Tibial artery (tissue), 4 donors: ENCODE measurements around the gene NARF.
A peak's percentile ranks its signal among the peaks of the same experiment; 100 is the strongest.

ENCODE experiments used
- DNase-seq, 2 donors: peaks; one replicate each; pipeline ENCODE4 v3.0.0-alpha.2; 2019
- H3K27ac ChIP-seq, 2 donors: fragments of 200-600 bp; sonication (generic) in 1 of 2; 1 replicate in 1 of 2; 2 replicates in 1 of 2; pipeline ENCODE4 v1.5.1; 2018 to 2019; ENCODE audit warnings: mild to moderate bottlenecking in 1 of 2
- H3K27me3 ChIP-seq, 2 donors: fragments of 200-600 bp; sonication (generic) in 1 of 2; one replicate each; pipeline versions ENCODE4 v1.5.1 to v1.6.0; 2016 to 2019
- H3K36me3 ChIP-seq, 3 donors: fragments of 200-600 bp; sonication (generic) in 2 of 3; one replicate each; pipeline ENCODE4 v1.5.1; 2016 to 2019; ENCODE audit warnings: mild to moderate bottlenecking in 2 of 3
- H3K4me1 ChIP-seq, 4 donors: fragments of 200-600 bp; sonication (generic) in 2 of 4; 1 replicate in 3 of 4; 2 replicates in 1 of 4; pipeline ENCODE4 v1.5.1; 2016 to 2019
- H3K4me3 ChIP-seq, 2 donors: fragments of 200-600 bp; sonication (generic) in 1 of 2; 1 replicate in 1 of 2; 2 replicates in 1 of 2; pipeline ENCODE4 v1.5.1; 2018 to 2019; ENCODE audit warnings: mild to moderate bottlenecking in 2 of 2
- H3K9me3 ChIP-seq, 3 donors: fragments of 200-600 bp; sonication (generic) in 1 of 3; one replicate each; pipeline ENCODE4 v1.5.1; 2016 to 2019
- intact Hi-C: fragments of 100-400 bp; cut with DNase I; formaldehyde crosslinking; loops from one replicate; pipeline ENCODE4 v1.15.0; 2023; ENCODE audit warnings: low total_unique reads
- TF ChIP-seq, protein P1 (sequence below), 2 experiments: fragments of 200-600 bp in 1 of 2; fragments of 450-650 bp in 1 of 2; IDR thresholded peaks; one replicate each; pipeline ENCODE4 v1.5.1; 2017 to 2019; ENCODE audit warnings: antibody characterized with exemption in 2 of 2, mild to moderate bottlenecking in 1 of 2, moderate library complexity in 1 of 2

The NARF gene

GRCh38 chr17:82416771-82417170 lies 41.8 kb upstream of the NARF start:
- Histone ChIP-seq H3K27ac (no peak overlapping the region), H3K36me3 (peaks cover 0 to 28% (median 5%) of the 10 kb centered on the region in 3 donors), H3K4me3 (no peak overlapping the region), H3K27me3 (no peaks in the 10 kb centered on the region), H3K9me3 (no peaks in the 10 kb centered on the region), H3K4me1 (peaks cover 0 to 24% (median 15%) of the 10 kb centered on the region in 4 donors)
- TF ChIP-seq, protein P1, sequence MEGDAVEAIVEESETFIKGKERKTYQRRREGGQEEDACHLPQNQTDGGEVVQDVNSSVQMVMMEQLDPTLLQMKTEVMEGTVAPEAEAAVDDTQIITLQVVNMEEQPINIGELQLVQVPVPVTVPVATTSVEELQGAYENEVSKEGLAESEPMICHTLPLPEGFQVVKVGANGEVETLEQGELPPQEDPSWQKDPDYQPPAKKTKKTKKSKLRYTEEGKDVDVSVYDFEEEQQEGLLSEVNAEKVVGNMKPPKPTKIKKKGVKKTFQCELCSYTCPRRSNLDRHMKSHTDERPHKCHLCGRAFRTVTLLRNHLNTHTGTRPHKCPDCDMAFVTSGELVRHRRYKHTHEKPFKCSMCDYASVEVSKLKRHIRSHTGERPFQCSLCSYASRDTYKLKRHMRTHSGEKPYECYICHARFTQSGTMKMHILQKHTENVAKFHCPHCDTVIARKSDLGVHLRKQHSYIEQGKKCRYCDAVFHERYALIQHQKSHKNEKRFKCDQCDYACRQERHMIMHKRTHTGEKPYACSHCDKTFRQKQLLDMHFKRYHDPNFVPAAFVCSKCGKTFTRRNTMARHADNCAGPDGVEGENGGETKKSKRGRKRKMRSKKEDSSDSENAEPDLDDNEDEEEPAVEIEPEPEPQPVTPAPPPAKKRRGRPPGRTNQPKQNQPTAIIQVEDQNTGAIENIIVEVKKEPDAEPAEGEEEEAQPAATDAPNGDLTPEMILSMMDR (IDR thresholded peaks at IDR 0.05): no peak
- no peak for DNase-seq
- intact Hi-C loops: loop anchor here (5.0 kb wide), 1 partner anchor 136 kb away; no protein-coding TSS in a partner anchor

GRCh38 chr17:82418001-82418986 lies 40.2 kb upstream of the NARF start, which contains the start of the genes HEXD and OGFOD3:
TSS of gene HEXD (plus strand) at chr17:82418347. CDS start at chr17:82419800, 1,453 bp downstream.
TSS of gene OGFOD3 (minus strand) at chr17:82418586. CDS start at chr17:82418485, 101 bp downstream.
- Histone ChIP-seq H3K9me3 (no peaks in the 10 kb centered on the region), H3K4me1 (peaks cover 0 to 24% (median 16%) of the 10 kb centered on the region in 4 donors), H3K27ac (peak within 1 kb of the TSS; percentile 84 to 85), H3K36me3 (peaks cover 0 to 22% (median 5%) of the 10 kb centered on the region in 3 donors), H3K27me3 (no peaks in the 10 kb centered on the region), H3K4me3 (peak within 1 kb of the TSS; percentile 58 to 77)
- peak; percentile 69 to 90 for DNase-seq
- TF ChIP-seq, protein P1 (IDR thresholded peaks at IDR 0.05): peak in 1 of 2 experiments; percentile 22
- intact Hi-C loops: loop anchor here (5.0 kb wide), 1 partner anchor 134 kb away; no protein-coding TSS in a partner anchor

DNA sequence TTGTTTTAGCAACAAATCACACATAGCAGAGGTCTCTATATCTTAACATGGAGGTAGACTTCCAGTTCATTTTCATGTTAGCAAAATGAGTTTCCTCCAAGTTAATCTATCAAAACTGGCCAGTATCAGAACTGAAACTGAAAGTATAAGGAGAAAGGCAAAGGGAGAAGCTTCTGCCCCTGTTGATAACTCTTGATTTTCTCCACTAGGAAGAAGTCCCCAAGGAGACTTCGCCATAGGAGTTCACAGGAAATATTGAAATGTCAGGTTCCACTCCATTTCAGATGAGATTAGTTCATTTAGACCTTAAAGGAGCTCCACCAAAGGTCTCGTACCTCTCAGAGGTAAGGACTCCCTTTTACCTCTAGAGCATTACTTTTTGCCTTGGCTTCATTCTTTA lies 39.0 kb upstream of the NARF start:
- intact Hi-C loops: loop anchor here (5.0 kb wide), 1 partner anchor 133 kb away; no protein-coding TSS in a partner anchor
- peaks cover 0 to 29% (median 24%) of the 10 kb centered on the region in 4 donors for H3K4me1 ChIP-seq
- no peak overlapping the region for H3K4me3 ChIP-seq
- no peaks in the 10 kb centered on the region for H3K9me3 ChIP-seq
- H3K36me3 ChIP-seq: peaks cover 0 to 19% (median 5%) of the 10 kb centered on the region in 3 donors
- no peak overlapping the region for H3K27ac ChIP-seq
- no peaks in the 10 kb centered on the region for H3K27me3 ChIP-seq
- no peak for DNase-seq
- TF ChIP-seq, protein P1 (IDR thresholded peaks at IDR 0.05): no peak

GRCh38 chr17:82424001-82424862 lies 34.3 kb upstream of the NARF start:
- peaks cover 0 to 23% (median 13%) of the 10 kb centered on the region in 4 donors for H3K4me1 ChIP-seq
- H3K4me3 ChIP-seq: peak overlapping the region; percentile 46 to 59
- no peaks in the 10 kb centered on the region for H3K27me3 ChIP-seq
- TF ChIP-seq, protein P1 (IDR thresholded peaks at IDR 0.05): peak; percentile 78 to 80
- DNase-seq: peak in 1 of 2 donors; percentile 80
- peak overlapping the region; percentile 74 to 79 for H3K27ac ChIP-seq
- intact Hi-C loops: no loop called here
- H3K36me3 ChIP-seq: peaks cover 4 to 29% (median 5%) of the 10 kb centered on the region in 3 donors
- no peaks in the 10 kb centered on the region for H3K9me3 ChIP-seq

- no peaks in the 10 kb centered on the region for H3K27me3 ChIP-seq
- H3K4me3 ChIP-seq: peak overlapping the region; percentile 46 to 59
- peaks cover 4 to 35% (median 5%) of the 10 kb centered on the region in 3 donors for H3K36me3 ChIP-seq
- peaks cover 0 to 23% (median 11%) of the 10 kb centered on the region in 4 donors for H3K4me1 ChIP-seq
- H3K9me3 ChIP-seq: no peaks in the 10 kb centered on the region
- TF ChIP-seq, protein P1 (IDR thresholded peaks at IDR 0.05): no peak
- DNase-seq: no peak
- intact Hi-C loops: loop anchor here (5.0 kb wide), 1 partner anchor 73 kb away; no protein-coding TSS in a partner anchor
- H3K27ac ChIP-seq: peak overlapping the region; percentile 74 to 79
Measured at GRCh38 chr17:82424863-82425159, 33.7 kb upstream of the NARF start.
